SK-MEL-5 (cell line): ENCODE results near the gene RPL32. TPM values are rescaled to one million over a fixed set of nuclear protein-coding genes. Genes with fewer than 3 reads are reported as not detected.

Source experiments
- DNase-seq: peaks from one replicate; pipeline ENCODE4 v3.0.0-alpha.2; 2016; ENCODE audit warnings: low read depth, low spot score
- in situ Hi-C: cut with HindIII; loops from 2 replicates; pipeline ENCODE4 v1.10.0; 2016; ENCODE audit warnings: low sequenced_read_pairs, high pct_unique_total_duplicates, low pct_unique_long_range_greater_than_20kb
- total RNA-seq: library from RNA; depleted of rRNA; stranded (reverse); fragments of >200 nt; shearing (Covaris generic); gene quantifications from 2 replicates; pipeline ENCODE4 v1.2.3, GENCODE V29; 2014

RPL32 gene
- total RNA-seq, 1 experiment from 2014 or later = 3,441 TPM

GRCh38 chr3:12839156-12839946 is 2.0 kb downstream of the RPL32 start:
- in situ Hi-C loops = no loop called here
- no peak for DNase-seq

- no peak for DNase-seq
- in situ Hi-C loops = no loop called here
Measured at GRCh38 chr3:12838179-12838965, 3.0 kb downstream of the RPL32 start.

- no peak for DNase-seq
- in situ Hi-C loops = no loop called here
Measured at GRCh38 chr3:12837295-12837986, 3.9 kb downstream of the RPL32 start.

GRCh38 chr3:12835052-12835665 is 6.2 kb downstream of the RPL32 start:
- in situ Hi-C loops = no loop called here
- no peak for DNase-seq

GRCh38 chr3:12833222-12834161 is 7.9 kb downstream of the RPL32 start:
- in situ Hi-C loops = no loop called here
- DNase-seq = no peak

GRCh38 chr3:12832350-12833221 is 8.8 kb downstream of the RPL32 start:
- in situ Hi-C loops = no loop called here
- DNase-seq = no peak

- no peak for DNase-seq
Measured at GRCh38 chr3:12831301-12831866, 10.0 kb downstream of the RPL32 start.

GRCh38 chr3:12830785-12831156 is 10.6 kb downstream of the RPL32 start:
- no peak for DNase-seq

More at GRCh38 chr3:12831301-12831866, 10.0 kb downstream of the RPL32 start:
- in situ Hi-C loops = no loop called here

GRCh38 chr3:12829886-12830784 is 11.2 kb downstream of the RPL32 start:
- in situ Hi-C loops = no loop called here
- DNase-seq = no peak

More at GRCh38 chr3:12830785-12831156, 10.6 kb downstream of the RPL32 start:
- in situ Hi-C loops = no loop called here

GRCh38 chr3:12829404-12829803 is 12.0 kb downstream of the RPL32 start:
- in situ Hi-C loops = no loop called here
- DNase-seq = no peak

GRCh38 chr3:12828751-12829150 is 12.6 kb downstream of the RPL32 start:
- no peak for DNase-seq
- in situ Hi-C loops = no loop called here

- in situ Hi-C loops = no loop called here
- no peak for DNase-seq
Measured at GRCh38 chr3:12825156-12825555, 16.2 kb downstream of the RPL32 start.

- no peak for DNase-seq
- in situ Hi-C loops = no loop called here
Measured at GRCh38 chr3:12824299-12824698, 17.1 kb downstream of the RPL32 start.

- DNase-seq = peak; percentile 74
- in situ Hi-C loops = no loop called here
Measured at GRCh38 chr3:12822725-12823373, 18.5 kb downstream of the RPL32 start.
